IMR-90 (cell line): Measurements from ENCODE around the gene PCDHGB3. TPM values are rescaled to one million over a fixed set of nuclear protein-coding genes. Genes with fewer than 3 reads are reported as not detected.

ENCODE experiments used
- ATAC-seq: fragments of 200-7000 bp; cut with Tn5 transposase; 2 replicates; pipeline ENCODE4 v1.9.1; 2020; ENCODE audit warnings: low read depth, mild to moderate bottlenecking, moderate library complexity
- BruUV-seq: library from RNA; stranded (reverse); fragments of 400-500 nt; replicated peaks from 2 replicates; lab custom pipeline; 2021; lab: Mats Ljungman, UMichigan
- CTCF ChIA-PET: fragments of 300-600 bp; formaldehyde crosslinking; extraction: SDS; loops from one replicate; lab custom pipeline; 2021; ENCODE audit warnings: antibody characterized with exemption; lab: Yijun Ruan, JAX
- POLR2A ChIA-PET: fragments of 300-600 bp; sonication (Branson Sonifier 250); formaldehyde crosslinking; loops from one replicate; lab custom pipeline; 2022; ENCODE audit warnings: antibody characterized with exemption; ENCODE audit not compliant: unreplicated experiment; lab: Charles Lee
- DNase-seq: peaks from one replicate; pipeline ENCODE4 v3.0.0; 2013
- H2AFZ ChIP-seq: replicated peaks from 2 replicates; pipeline ENCODE3; 2013; ENCODE audit warnings: low read length, mild to moderate bottlenecking; ENCODE audit not compliant: poor library complexity
- H2AK5ac ChIP-seq: 2 replicates; pipeline ENCODE4 v1.6.1; 2013; ENCODE audit warnings: low read depth, low read length, inconsistent platforms
- H2AK9ac ChIP-seq: replicated peaks from 2 replicates; pipeline ENCODE3; 2013; ENCODE audit warnings: mild to moderate bottlenecking, low read depth, low read length, moderate library complexity; ENCODE audit not compliant: poor library complexity
- H2BK120ac ChIP-seq: 2 replicates; pipeline ENCODE4 v1.6.1; 2013; ENCODE audit warnings: low read depth, low read length, inconsistent platforms
- H2BK15ac ChIP-seq: 3 replicates; pipeline ENCODE4 v1.6.1; 2013; ENCODE audit warnings: low read depth, low read length, inconsistent platforms
- H2BK20ac ChIP-seq: 2 replicates; pipeline ENCODE4 v1.6.1; 2013; ENCODE audit warnings: low read depth, mild to moderate bottlenecking, inconsistent platforms, low read length, moderate library complexity
- H2BK5ac ChIP-seq: 2 replicates; pipeline ENCODE4 v1.6.1; 2013; ENCODE audit warnings: mild to moderate bottlenecking, low read depth, low read length, inconsistent platforms; ENCODE audit not compliant: poor library complexity, severe bottlenecking
- H3K14ac ChIP-seq: replicated peaks from 2 replicates; pipeline ENCODE4 v1.6.1; 2013; ENCODE audit warnings: low read depth, low read length, inconsistent platforms
- H3K18ac ChIP-seq: 2 replicates; pipeline ENCODE4 v1.6.1; 2013; ENCODE audit warnings: low read depth, low read length, control low read depth
- H3K23ac ChIP-seq: 2 replicates; pipeline ENCODE4 v1.6.1; 2013; ENCODE audit warnings: low read depth, low read length, inconsistent platforms
- H3K27ac ChIP-seq: 2 replicates; pipeline ENCODE4 v1.5.1; 2013; ENCODE audit warnings: mild to moderate bottlenecking, control low read depth, low read length; ENCODE audit not compliant: insufficient read depth
- H3K27me3 ChIP-seq: 2 replicates; pipeline ENCODE4 v1.6.1; 2013; ENCODE audit warnings: low read length; ENCODE audit not compliant: control insufficient read depth, insufficient read depth
- H3K36me3 ChIP-seq: 2 replicates; pipeline ENCODE4 v1.6.1; 2013; ENCODE audit warnings: low read length, mixed read lengths; ENCODE audit not compliant: control insufficient read depth, insufficient read depth
- H3K4ac ChIP-seq: 2 replicates; pipeline ENCODE4 v1.6.1; 2013; ENCODE audit warnings: low read depth, low read length, inconsistent platforms
- H3K4me1 ChIP-seq: 2 replicates; pipeline ENCODE4 v1.6.1; 2013; ENCODE audit warnings: low read length, mixed read lengths; ENCODE audit not compliant: control insufficient read depth, insufficient read depth
- H3K4me2 ChIP-seq: 2 replicates; pipeline ENCODE4 v1.6.1; 2013; ENCODE audit warnings: low read depth, mild to moderate bottlenecking, control low read depth, low read length, moderate library complexity
- H3K4me3 ChIP-seq: 2 replicates; pipeline ENCODE4 v1.5.1; 2013; ENCODE audit warnings: low read depth, mild to moderate bottlenecking, control low read depth, low read length, moderate library complexity; ENCODE audit not compliant: insufficient read depth
- H3K56ac ChIP-seq: 2 replicates; pipeline ENCODE4 v1.6.1; 2013; ENCODE audit warnings: low read length, inconsistent platforms; ENCODE audit not compliant: insufficient read depth; ENCODE audit errors: extremely low read depth
- H3K79me1 ChIP-seq, 2 experiments: 2 replicates each; pipeline ENCODE4 v1.6.1; 2013; ENCODE audit warnings: low read length in 2 of 2, inconsistent platforms in 1 of 2, low read depth in 1 of 2
- H3K9ac ChIP-seq: 2 replicates; pipeline ENCODE4 v1.6.1; 2013; ENCODE audit warnings: low read depth, low read length, control low read depth
- H3K9me1 ChIP-seq: 2 replicates; pipeline ENCODE4 v1.6.1; 2013; ENCODE audit warnings: low read length, inconsistent platforms; ENCODE audit not compliant: insufficient read depth
- H3K9me3 ChIP-seq: 2 replicates; pipeline ENCODE4 v1.6.1; 2013; ENCODE audit warnings: low read length; ENCODE audit not compliant: control insufficient read depth, insufficient read depth
- H4K20me1 ChIP-seq: 2 replicates; pipeline ENCODE4 v1.6.1; 2013; ENCODE audit warnings: low read length, inconsistent platforms; ENCODE audit not compliant: insufficient read depth
- H4K5ac ChIP-seq: 2 replicates; pipeline ENCODE4 v1.6.1; 2013; ENCODE audit warnings: mild to moderate bottlenecking, low read depth, low read length, control low read depth
- H4K8ac ChIP-seq, 2 experiments: 2 replicates each; pipeline ENCODE4 v1.6.1; 2013; ENCODE audit warnings: low read depth in 2 of 2, low read length in 2 of 2, control low read depth in 1 of 2, inconsistent platforms in 1 of 2
- H4K91ac ChIP-seq: 2 replicates; pipeline ENCODE4 v1.6.1; 2013; ENCODE audit warnings: low read depth, low read length, inconsistent platforms; ENCODE audit not compliant: insufficient read depth
- BHLHE40 ChIP-seq: fragments of 150-350 bp; IDR thresholded peaks from 2 replicates; pipeline ENCODE4 v1.6.1; 2016; ENCODE audit warnings: mild to moderate bottlenecking, low read depth, low read length
- CEBPB ChIP-seq: IDR thresholded peaks from 2 replicates; pipeline ENCODE4 v1.6.1; 2012; ENCODE audit warnings: low read depth, low read length, improper control_type of control experiment
- CHD1 ChIP-seq: IDR thresholded peaks from 2 replicates; pipeline ENCODE4 v1.6.1; 2012; ENCODE audit warnings: low read depth, low read length, improper control_type of control experiment
- CTCF ChIP-seq: conservative IDR thresholded peaks from 2 replicates; pipeline ENCODE4 v1.5.1; 2012; ENCODE audit warnings: mild to moderate bottlenecking, low read depth, low read length, improper control_type of control experiment
- ELK1 ChIP-seq: fragments of 150-350 bp; IDR thresholded peaks from 2 replicates; pipeline ENCODE4 v1.6.1; 2016; ENCODE audit warnings: low read depth, mild to moderate bottlenecking, low read length, moderate library complexity, borderline replicate concordance
- MAFK ChIP-seq: IDR thresholded peaks from 2 replicates; pipeline ENCODE4 v1.6.1; 2012; ENCODE audit warnings: low read depth, low read length, improper control_type of control experiment
- MAZ ChIP-seq: IDR thresholded peaks from 2 replicates; pipeline ENCODE4 v1.6.1; 2012; ENCODE audit warnings: low read depth, mild to moderate bottlenecking, low read length, improper control_type of control experiment, moderate library complexity, borderline replicate concordance
- MXI1 ChIP-seq: IDR thresholded peaks from 2 replicates; pipeline ENCODE4 v1.6.1; 2012; ENCODE audit warnings: low read depth, mild to moderate bottlenecking, low read length, moderate library complexity, borderline replicate concordance
- NFE2L2 ChIP-seq: fragments of 150-350 bp; IDR thresholded peaks from 2 replicates; pipeline ENCODE4 v1.6.1; 2016; ENCODE audit warnings: low read depth, mild to moderate bottlenecking, low read length
- RAD21 ChIP-seq: IDR thresholded peaks from 2 replicates; pipeline ENCODE4 v1.6.1; 2012; ENCODE audit warnings: low read length, improper control_type of control experiment
- RCOR1 ChIP-seq: IDR thresholded peaks from 2 replicates; pipeline ENCODE4 v1.6.1; 2012; ENCODE audit warnings: mild to moderate bottlenecking, low read length, improper control_type of control experiment; ENCODE audit not compliant: insufficient replicate concordance
- RFX5 ChIP-seq: IDR thresholded peaks from 2 replicates; pipeline ENCODE4 v1.8.0; 2012; ENCODE audit warnings: low read depth, mild to moderate bottlenecking, low read length, moderate library complexity
- SMC3 ChIP-seq: fragments of 150-350 bp; IDR thresholded peaks from 2 replicates; pipeline ENCODE4 v1.6.1; 2016; ENCODE audit warnings: low read depth, mild to moderate bottlenecking, antibody characterized with exemption, low read length, moderate library complexity
- USF2 ChIP-seq: fragments of 150-350 bp; IDR thresholded peaks from 2 replicates; pipeline ENCODE4 v1.6.1; 2017; ENCODE audit warnings: mild to moderate bottlenecking, antibody characterized with exemption, low read length, low read depth
- WGBS, 2 experiments: methylation state at CpG; one replicate each; pipeline versions ENCODE4 v1.1.5 to v1.1.7; 2013; ENCODE audit warnings: missing lambda C conversion rate in 2 of 2; ENCODE audit not compliant: insufficient read length in 1 of 2; ENCODE audit errors: extremely low coverage in 2 of 2; 5-methylcytosine and 5-hydroxymethylcytosine counted together
- dilution Hi-C: fragments of 300-500 bp; cut with HindIII; formaldehyde crosslinking; loops from one replicate; pipeline ENCODE4 v1.14.3; 2018; ENCODE audit warnings: low sequenced_read_pairs; ENCODE audit not compliant: unreplicated experiment
- in situ Hi-C: fragments of 300-500 bp; cut with MboI; formaldehyde crosslinking; loops from 3 replicates; pipeline ENCODE4 v1.14.3; 2019; ENCODE audit warnings: low sequenced_read_pairs, inconsistent platforms, mixed read lengths
- intact Hi-C: fragments of 100-400 bp; cut with micrococcal nuclease; formaldehyde crosslinking; loops from 2 replicates; pipeline ENCODE4 v1.10.0; 2022
- polyA plus RNA-seq, 3 experiments: library from polyadenylated mRNA; depleted of rRNA; stranded (reverse); fragments of >200 nt; gene quantifications; 2 replicates each; pipeline ENCODE4 v1.2.3, GENCODE V29; 2012; ENCODE audit warnings: low replicate concordance in 1 of 3
- total RNA-seq: library from RNA; depleted of rRNA; stranded (reverse); fragments of >200 nt; gene quantifications from 2 replicates; pipeline ENCODE4 v1.2.3, GENCODE V29; 2012

The PCDHGB3 gene
- total and polyA plus RNA-seq, 2 of the 4 experiments (the other 2 are of a cell fraction): 3.4 to 5.9 TPM

DNA sequence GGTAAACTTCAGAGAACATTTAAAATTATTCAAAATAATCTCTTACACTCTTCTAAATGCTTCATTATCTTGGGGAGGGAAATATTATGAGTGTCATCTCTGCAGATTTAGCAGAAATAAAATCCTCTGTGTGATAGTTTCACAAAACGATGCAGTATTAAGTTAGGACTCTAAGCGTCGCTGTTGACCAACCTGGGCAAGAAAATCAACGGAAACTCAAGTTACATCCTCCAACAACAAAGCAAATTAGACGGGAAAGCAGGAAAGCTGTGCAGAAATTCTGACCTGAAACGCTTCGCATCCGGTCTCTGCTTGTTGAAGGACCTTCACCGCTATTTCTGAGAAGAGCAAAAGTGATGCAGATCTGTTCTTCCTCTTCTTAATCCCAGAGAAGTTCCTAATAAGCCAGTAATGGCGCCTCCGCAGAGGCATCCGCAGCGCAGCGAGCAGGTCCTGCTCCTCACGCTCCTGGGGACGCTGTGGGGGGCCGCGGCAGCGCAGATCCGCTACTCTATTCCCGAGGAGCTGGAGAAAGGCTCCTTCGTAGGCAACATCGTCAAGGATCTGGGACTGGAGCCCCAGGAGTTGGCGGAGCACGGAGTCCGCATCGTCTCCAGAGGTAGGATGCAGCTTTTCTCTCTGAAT is 3.8 kb downstream of the PCDHGB3 start, which contains the start of gene PCDHGA6:
TSS of gene PCDHGA6 (plus strand) at position 219 of the 645 bp plus-strand sequence. CDS start at position 412, 193 bp downstream.
- ATAC-seq (peak; percentile 58; the same call in 1 of the 2 replicates), DNase-seq (peak; percentile 58)
- peak within 1 kb of the TSS; percentile 42; the same call in 1 of the 2 replicates for H3K18ac ChIP-seq
- no peak within 1 kb of the TSS for H3K56ac ChIP-seq
- H3K4me2 ChIP-seq: peak within 1 kb of the TSS; percentile 60
- intact Hi-C loops: no loop called here
- no peaks in the 10 kb centered on the region for H3K27me3 ChIP-seq
- peak within 1 kb of the TSS; percentile 52 for H3K4me3 ChIP-seq
- 0 out of 4 replicates have a peak within 1 kb of the TSS, but pooled peaks of 1 of the 2 experiments have one; percentile 20 for H4K8ac ChIP-seq
- H3K9me1 ChIP-seq: no peaks in the 10 kb centered on the region
- H3K79me1 ChIP-seq: no peaks in the 10 kb centered on the region
- 0 out of 2 replicates have a peak within 1 kb of the TSS, but pooled peaks have one; percentile 19 for H3K4ac ChIP-seq
- H2AK5ac ChIP-seq: no peak within 1 kb of the TSS
- no peaks in the 10 kb centered on the region for H3K4me1 ChIP-seq
- H2BK5ac ChIP-seq: no peak within 1 kb of the TSS
- 29% methylated on average over 11 of the region's 27 CpGs; no CpG with 5 or more reads in 1 of the 2 experiments for WGBS, 2 experiments
- dilution Hi-C loops: no loop called here
- peak within 1 kb of the TSS; percentile 63; the same call in 1 of the 2 replicates for H4K5ac ChIP-seq
- no peak within 1 kb of the TSS for H4K91ac ChIP-seq
- ChIA-PET POLR2A (no interaction called here), CTCF (interaction anchor here (0.6 to 1.3 kb wide), 5 partner anchors 17 to 190 kb away, joined by 3 to 7 read pairs (median 4); no protein-coding TSS in a partner anchor)
- no peak within 1 kb of the TSS for H2BK15ac ChIP-seq
- H3K27ac ChIP-seq: peak within 1 kb of the TSS; percentile 18; the same call in 1 of the 2 replicates
- H2AK9ac ChIP-seq: no peak within 1 kb of the TSS
- H2AFZ ChIP-seq: peak within 1 kb of the TSS; percentile 81
- H3K9ac ChIP-seq: peak within 1 kb of the TSS; percentile 76
- no peak within 1 kb of the TSS for H2BK20ac ChIP-seq
- no peaks in the 10 kb centered on the region for H4K20me1 ChIP-seq
- H3K14ac ChIP-seq: no peak within 1 kb of the TSS
- no TSS peak for BruUV-seq
- in situ Hi-C loops: no loop called here
- H3K36me3 ChIP-seq: peaks cover 23% of the 10 kb centered on the region
- peaks cover 61% of the 10 kb centered on the region for H3K9me3 ChIP-seq
- no peak within 1 kb of the TSS for H3K23ac ChIP-seq
- no peak within 1 kb of the TSS for H2BK120ac ChIP-seq
- peak; percentile 29; the same call in 1 of the 2 replicates for TF ChIP-seq SMC3
- TF ChIP-seq USF2: no peak
- peak; percentile 52 for TF ChIP-seq RAD21
- TF ChIP-seq MAZ: no peak
- TF ChIP-seq RFX5: no peak
- no peak for TF ChIP-seq CEBPB
- TF ChIP-seq CTCF: peak; percentile 53
- TF ChIP-seq ELK1: no peak
- TF ChIP-seq MXI1: no peak
- no peak for TF ChIP-seq BHLHE40
- TF ChIP-seq RCOR1: no peak
- TF ChIP-seq MAFK: no peak
- TF ChIP-seq NFE2L2: no peak
- TF ChIP-seq CHD1: no peak
